Measurements from ENCODE around the gene GRIK2. TPM values are rescaled to one million over a fixed set of nuclear protein-coding genes. Genes with fewer than 3 reads are reported as not detected.
"Not testable (repeated sequence)": the region's sequence is repeated elsewhere in the genome, so short reads cannot be mapped to it uniquely, and the experiment has no call there.

The GRIK2 gene
- total and polyA plus RNA-seq, 9 donors = 0.12 to 4.1 (median 0.89) TPM; not detected in 1

DNA sequence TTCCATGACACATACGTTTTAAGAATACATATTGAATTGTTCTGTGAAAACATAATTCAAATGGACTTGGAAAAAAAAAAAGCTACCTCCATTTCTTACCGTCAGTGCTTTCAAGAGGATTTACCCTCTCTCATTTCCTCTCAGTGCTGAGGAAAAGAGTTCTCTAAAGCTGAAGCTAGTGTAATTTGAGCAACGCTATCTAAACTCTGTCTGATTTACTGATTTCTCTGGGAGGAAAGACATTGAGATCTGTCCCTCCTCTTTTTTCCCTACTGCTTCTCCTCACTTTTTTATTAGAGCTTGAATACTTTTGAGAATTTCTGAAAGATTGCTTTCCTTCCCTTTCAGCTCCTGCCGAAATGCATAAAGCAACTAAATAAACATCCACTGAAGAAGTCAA lies 41.2 kb upstream of the GRIK2 start:
- no peak for TF ChIP-seq CTCF (IDR thresholded peaks at IDR 0.05)
- TF ChIP-seq POLR2A (IDR thresholded peaks at IDR 0.05) = no peak
- no peak for TF ChIP-seq EP300 (IDR thresholded peaks at IDR 0.05)
- no peak overlapping the region for H3K27ac ChIP-seq

GRCh38 chr6:101365181-101365580 lies 28.3 kb upstream of the GRIK2 start:
- intact Hi-C loops (cut with DNase I) = no loop called here

More for the DNA sequence above, 41.2 kb upstream of the GRIK2 start:
- no peak overlapping the region for H3K4me3 ChIP-seq
- intact Hi-C loops (cut with DNase I) = no loop called here
- 47 to 51% (median 48%) methylated on average over 4 of the region's 4 CpGs for WGBS, 3 donors
- H3K9me3 ChIP-seq = no peaks in the 10 kb centered on the region
- H3K27me3 ChIP-seq = no peaks in the 10 kb centered on the region
- DNase-seq = no peak
- H3K36me3 ChIP-seq = no peaks in the 10 kb centered on the region
- no peaks in the 10 kb centered on the region for H3K4me1 ChIP-seq (ENCODE audit: insufficient read depth)

DNA sequence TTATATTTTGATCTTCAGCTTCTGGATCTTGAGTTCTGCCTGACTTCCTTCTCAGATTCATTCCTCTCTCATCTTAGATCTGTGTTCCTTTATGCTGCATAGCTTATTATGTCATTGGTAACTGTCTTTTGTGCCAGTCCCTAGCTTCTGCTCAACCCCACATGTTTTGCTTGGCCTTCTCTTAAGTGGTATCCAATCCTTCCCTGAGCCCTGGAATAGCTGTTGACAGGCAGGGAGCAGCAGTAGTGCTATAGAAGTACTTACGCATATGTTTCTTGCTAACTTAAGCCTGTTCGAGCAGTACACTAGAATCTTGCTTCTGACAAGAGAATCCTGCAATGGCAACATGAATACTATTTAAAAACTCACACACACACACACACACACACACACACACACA lies 13.6 kb upstream of the GRIK2 start:
- no peaks in the 10 kb centered on the region for H3K36me3 ChIP-seq
- H3K27me3 ChIP-seq = no peaks in the 10 kb centered on the region
- intact Hi-C loops (cut with DNase I) = no loop called here
- H3K9me3 ChIP-seq = no peaks in the 10 kb centered on the region
- H3K27ac ChIP-seq = no peak overlapping the region
- no peak overlapping the region for H3K4me3 ChIP-seq
- 87 to 91% (median 90%) methylated on average over 2 of the region's 2 CpGs for WGBS, 3 donors
- TF ChIP-seq EP300 (IDR thresholded peaks at IDR 0.05) (no peak), POLR2A (IDR thresholded peaks at IDR 0.05) (no peak), CTCF (IDR thresholded peaks at IDR 0.05) (no peak)
- DNase-seq = no peak
- no peaks in the 10 kb centered on the region for H3K4me1 ChIP-seq (ENCODE audit: insufficient read depth)

More at GRCh38 chr6:101365181-101365580, 28.3 kb upstream of the GRIK2 start:
- no peak for DNase-seq
- no peak overlapping the region for H3K27ac ChIP-seq
- no peaks in the 10 kb centered on the region for H3K36me3 ChIP-seq
- H3K9me3 ChIP-seq = no peaks in the 10 kb centered on the region
- no peaks in the 10 kb centered on the region for H3K4me1 ChIP-seq (ENCODE audit: insufficient read depth)
- H3K4me3 ChIP-seq = no peak overlapping the region
- TF ChIP-seq POLR2A (IDR thresholded peaks at IDR 0.05) (no peak), EP300 (IDR thresholded peaks at IDR 0.05) (no peak), CTCF (IDR thresholded peaks at IDR 0.05) (no peak)
- no peaks in the 10 kb centered on the region for H3K27me3 ChIP-seq
- 80 to 84% (median 81%) methylated on average over 4 of the region's 4 CpGs for WGBS, 3 donors

GRCh38 chr6:101380897-101381630 lies 12.4 kb upstream of the GRIK2 start:
- TF ChIP-seq CTCF (IDR thresholded peaks at IDR 0.05) = no peak
- no peak for TF ChIP-seq POLR2A (IDR thresholded peaks at IDR 0.05)
- no peak for TF ChIP-seq EP300 (IDR thresholded peaks at IDR 0.05)
- 61 to 83% (median 76%) methylated on average over 2 of the region's 2 CpGs for WGBS, 3 donors

DNA sequence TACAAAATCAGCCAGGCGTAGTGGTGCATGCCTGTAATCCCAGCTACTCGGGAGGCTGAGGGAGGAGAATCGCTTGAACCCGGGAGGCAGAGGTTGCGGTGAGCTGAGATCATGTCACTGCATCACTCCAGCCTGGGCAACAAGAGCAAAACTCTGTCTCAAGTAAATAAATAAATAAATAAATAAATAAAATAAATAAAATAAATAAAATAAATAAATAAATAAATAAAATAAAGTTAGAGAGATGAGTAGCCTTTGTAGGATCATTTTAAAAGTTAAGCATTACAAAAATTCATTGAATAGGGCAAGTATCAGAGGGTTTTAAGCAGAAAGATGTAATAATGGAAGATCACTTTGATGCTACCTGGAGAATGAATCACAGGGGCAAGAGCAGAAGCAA lies 9.8 kb upstream of the GRIK2 start:
- WGBS, 3 donors = 97 to 98% (median 97%) methylated on average over 5 of the region's 5 CpGs
- H3K4me1 ChIP-seq (ENCODE audit: insufficient read depth); intact Hi-C loops (cut with DNase I); H3K27ac ChIP-seq; DNase-seq; H3K9me3 ChIP-seq; H3K27me3 ChIP-seq; H3K36me3 ChIP-seq; H3K4me3 ChIP-seq: not testable (repeated sequence)

More at GRCh38 chr6:101380897-101381630, 12.4 kb upstream of the GRIK2 start:
- no peaks in the 10 kb centered on the region for H3K4me1 ChIP-seq (ENCODE audit: insufficient read depth)
- no peak for DNase-seq
- intact Hi-C loops (cut with DNase I) = no loop called here
- no peaks in the 10 kb centered on the region for H3K9me3 ChIP-seq
- no peak overlapping the region for H3K4me3 ChIP-seq
- H3K27me3 ChIP-seq = no peaks in the 10 kb centered on the region
- H3K27ac ChIP-seq = no peak overlapping the region
- H3K36me3 ChIP-seq = no peaks in the 10 kb centered on the region

All from ovary (tissue), 9 donors.